Endometrial microvascular endothelial cells (primary cell): Measurements from ENCODE around the gene KPNA1. TPM values are rescaled to one million over a fixed set of nuclear protein-coding genes. Genes with fewer than 3 reads are reported as not detected.

Experiments used
- in situ Hi-C: cut with HindIII; loops from 2 replicates; pipeline ENCODE4 v1.10.0; 2017; ENCODE audit warnings: low sequenced_read_pairs, low pct_unique_long_range_greater_than_20kb; ENCODE audit errors: inconsistent ontology term
- total RNA-seq: library from RNA; depleted of rRNA; stranded (reverse); fragments of >200 nt; gene quantifications from one replicate; pipeline ENCODE4 v1.2.3, GENCODE V29; 2015; ENCODE audit errors: inconsistent ontology term

KPNA1 gene
- total RNA-seq, 1 donor from 2014 or later = 53.6 TPM

DNA sequence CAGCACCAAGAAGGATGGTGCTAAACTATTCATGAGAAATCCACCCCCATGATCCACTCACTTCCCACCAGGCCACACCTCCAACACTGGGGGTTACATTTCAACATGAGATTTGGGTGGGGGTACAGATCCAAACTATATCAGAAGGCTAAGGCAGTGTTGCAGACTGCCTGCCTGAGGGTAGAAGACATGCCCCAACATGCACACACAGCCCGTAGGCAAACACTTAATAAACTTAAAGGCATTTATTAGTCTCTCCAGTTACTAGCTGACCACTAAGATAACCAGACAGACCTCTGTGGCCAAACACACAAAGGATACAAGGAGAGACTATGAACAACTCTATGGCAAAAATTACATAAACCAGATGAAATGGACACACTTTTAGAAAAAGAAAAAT lies 120.6 kb downstream of the KPNA1 start:
- in situ Hi-C loops = no loop called here

- in situ Hi-C loops = no loop called here
Measured at GRCh38 chr3:122392868-122393844, 121.6 kb downstream of the KPNA1 start.

- in situ Hi-C loops = no loop called here
Measured at GRCh38 chr3:122391681-122392446, 122.9 kb downstream of the KPNA1 start.

- in situ Hi-C loops = no loop called here
Measured at GRCh38 chr3:122390665-122391064, 124.1 kb downstream of the KPNA1 start.

DNA sequence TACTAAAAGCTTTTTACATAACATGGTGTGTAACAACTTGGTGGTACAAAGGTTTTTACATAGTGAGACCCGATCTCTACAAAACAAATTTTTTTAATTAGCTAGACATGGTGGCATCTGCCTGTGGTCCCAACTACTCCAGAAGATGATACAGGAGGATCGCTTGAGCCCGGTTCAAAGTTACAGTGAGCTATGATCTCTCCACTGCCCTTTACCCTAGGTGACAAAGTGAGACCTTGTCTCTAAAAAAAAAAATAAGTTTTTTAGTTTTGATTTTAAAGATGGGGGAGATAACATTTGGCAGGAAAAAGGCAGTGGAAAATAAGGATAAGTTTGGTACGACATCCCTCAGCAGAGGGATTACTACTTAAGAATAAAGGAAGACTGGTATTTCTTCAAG lies 124.8 kb downstream of the KPNA1 start:
- in situ Hi-C loops = no loop called here

DNA sequence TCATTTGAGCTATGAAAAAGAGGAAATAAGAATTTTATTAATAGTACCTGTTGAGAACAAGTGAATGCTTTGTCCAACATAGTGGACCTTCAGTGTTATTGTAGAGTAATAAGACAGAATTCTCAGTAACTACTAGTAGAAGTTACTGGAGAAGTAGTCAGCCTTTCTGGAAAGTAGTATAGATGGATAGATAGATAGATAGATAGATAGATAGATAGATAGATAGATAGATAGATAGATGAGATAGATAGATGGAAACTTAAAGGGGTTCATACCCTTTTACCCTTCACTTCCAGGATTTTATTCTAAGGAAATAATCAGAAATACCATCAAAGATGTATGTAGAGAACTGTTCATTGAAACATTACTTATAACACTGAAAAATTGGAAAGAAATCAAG lies 125.5 kb downstream of the KPNA1 start:
- in situ Hi-C loops = no loop called here

DNA sequence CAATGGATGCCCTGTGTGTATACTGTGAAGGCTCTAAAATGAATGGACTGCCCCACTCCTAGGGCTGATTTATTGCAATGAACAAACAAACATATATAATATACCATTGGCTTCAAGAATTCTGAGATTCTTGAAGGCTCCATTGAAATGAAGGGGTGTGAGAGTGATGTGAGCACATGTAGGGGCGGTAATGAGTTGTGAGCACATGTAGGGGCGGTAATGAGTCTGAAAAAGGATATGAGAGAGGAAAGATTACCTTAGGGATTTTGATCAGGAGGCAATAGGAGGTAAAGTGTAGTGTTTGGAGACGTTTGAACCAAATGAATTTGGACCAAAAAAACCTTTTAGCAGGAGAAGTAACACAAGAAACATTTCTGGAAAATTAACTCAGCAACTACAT lies 127.0 kb downstream of the KPNA1 start:
- in situ Hi-C loops = no loop called here

DNA sequence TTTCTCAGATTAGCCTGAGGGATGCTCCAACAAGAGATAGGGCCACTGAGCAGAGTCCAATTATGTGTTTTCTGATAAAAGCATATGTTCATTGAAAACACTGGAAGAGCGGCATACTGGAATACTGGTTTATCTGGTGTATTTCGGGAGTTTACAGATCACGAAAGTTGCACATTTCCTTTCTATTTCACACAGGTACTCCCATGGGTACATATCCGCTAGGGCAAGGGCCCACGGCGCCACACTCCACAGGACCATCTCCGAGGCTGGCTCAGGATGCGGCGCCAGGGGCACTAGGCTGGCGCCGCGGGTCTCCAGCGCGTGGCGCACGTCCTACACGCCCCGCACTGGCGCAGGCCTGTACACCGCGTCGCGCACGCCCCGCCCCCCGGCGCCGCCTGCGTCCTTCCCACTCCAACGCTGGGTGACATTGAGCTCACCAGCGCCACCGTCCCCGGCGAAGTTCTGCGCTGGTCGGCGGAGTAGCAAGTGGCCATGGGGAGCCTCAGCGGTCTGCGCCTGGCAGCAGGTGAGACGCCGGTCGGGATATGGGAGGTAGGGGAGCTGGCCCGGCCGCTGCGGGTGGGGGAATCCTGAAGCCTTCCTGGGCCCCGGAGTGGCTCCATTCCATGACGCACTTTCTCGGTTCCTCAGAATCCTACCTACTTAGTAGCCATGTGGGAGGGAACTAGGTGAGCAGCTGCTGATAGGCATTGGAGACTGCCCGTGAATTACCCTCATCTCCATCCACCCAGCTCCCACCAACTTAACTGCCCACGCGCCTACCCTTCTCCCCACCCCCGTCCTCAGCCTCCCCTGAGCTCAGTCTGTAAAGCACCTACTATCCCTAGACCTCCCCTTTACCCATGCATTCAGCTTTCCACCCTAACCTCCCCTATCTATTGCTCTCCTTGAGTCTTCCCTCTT lies 130.7 kb downstream of the KPNA1 start, which contains the start of gene FAM162A:
FAM162A (plus strand) TSS at position 412 of the 927 bp plus-strand sequence; CDS start at position 496, 84 bp downstream.
- in situ Hi-C loops = no loop called here

DNA sequence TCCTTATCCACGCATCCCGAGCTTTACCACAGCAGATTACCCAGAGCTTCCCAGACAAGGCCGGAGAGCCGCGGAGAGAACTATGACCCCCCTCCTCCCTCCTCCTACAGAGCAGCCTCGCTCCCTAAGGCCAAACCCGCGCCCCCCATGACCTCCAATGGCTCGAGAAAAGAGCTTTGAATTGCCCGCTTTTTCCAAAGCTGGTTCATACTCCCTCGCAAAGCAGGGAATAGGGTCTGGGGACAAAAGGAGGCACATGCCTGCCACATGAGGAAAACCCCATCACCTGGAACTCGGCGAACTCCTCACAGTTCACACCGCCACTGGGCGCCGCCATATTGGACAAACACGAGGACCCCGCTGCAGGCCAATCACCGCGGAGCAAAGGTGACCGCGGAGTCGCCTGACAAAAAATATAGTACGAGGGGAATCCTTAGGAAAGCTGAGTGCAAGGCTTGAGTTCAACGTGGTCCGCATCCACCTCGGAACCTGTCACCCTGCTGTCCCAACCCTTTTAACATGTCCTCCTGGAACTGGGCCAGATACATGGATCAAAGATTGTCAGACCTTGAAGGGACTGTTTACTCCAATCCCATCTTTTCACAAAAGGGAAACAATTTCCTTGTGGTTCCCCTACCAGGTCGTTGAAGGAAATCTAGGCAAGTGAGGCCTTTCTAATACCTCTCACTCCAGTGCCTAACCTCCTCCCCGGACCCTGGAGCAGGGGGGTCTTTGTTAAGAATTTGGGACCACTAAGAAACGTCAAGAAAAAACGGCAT lies 131.7 kb downstream of the KPNA1 start, which contains the start of gene MIX23:
MIX23 (minus strand) TSS at position 344 of the 779 bp plus-strand sequence; CDS start at position 337, 7 bp downstream.
- in situ Hi-C loops = no loop called here

GRCh38 chr3:122377975-122378374 lies 136.8 kb downstream of the KPNA1 start:
- in situ Hi-C loops = no loop called here

DNA sequence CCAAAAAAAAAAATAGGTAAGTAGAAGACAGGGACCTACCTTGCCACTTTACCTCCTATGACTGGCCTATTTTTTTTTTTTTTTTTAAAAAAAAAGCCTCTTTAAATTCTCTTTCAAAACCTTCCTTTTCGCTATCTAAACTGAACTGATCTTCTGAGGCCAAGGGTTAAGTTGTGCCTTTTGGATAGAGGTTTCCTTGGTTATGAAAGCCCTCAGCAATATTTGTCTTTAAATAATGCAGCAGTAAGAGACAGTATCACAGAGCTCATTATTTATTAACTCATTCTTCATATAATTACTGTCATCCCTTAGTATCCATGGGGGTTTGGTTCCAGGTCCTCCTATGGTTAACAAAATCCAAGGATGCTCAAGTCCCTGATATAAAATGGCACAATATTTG lies 140.7 kb downstream of the KPNA1 start:
- in situ Hi-C loops = no loop called here

Other genes with a start within 250 kb of the KPNA1 start
- not detected for gene CSTA, start 189.7 kb downstream of the KPNA1 start, total RNA-seq
- gene MIX23, start 131.7 kb downstream of the KPNA1 start, total RNA-seq = 19.1 TPM
- gene FAM162A, start 130.8 kb downstream of the KPNA1 start, total RNA-seq = 21.2 TPM
- 5.9 TPM for gene WDR5B, start 98.9 kb downstream of the KPNA1 start, total RNA-seq
- gene PARP9, start 49.4 kb upstream of the KPNA1 start, total RNA-seq = 36.3 TPM
- gene DTX3L, start 49.4 kb upstream of the KPNA1 start, total RNA-seq = 35.1 TPM
- gene PARP15, start 62.7 kb upstream of the KPNA1 start, total RNA-seq = 1.9 TPM
- 63.3 TPM for gene PARP14, start 165.9 kb upstream of the KPNA1 start, total RNA-seq